K562 (cell line): ENCODE data around the gene BNIPL. TPM values are rescaled to one million over a fixed set of nuclear protein-coding genes. Genes with fewer than 3 reads are reported as not detected.

ENCODE experiments used
- BACH1 ChIP-seq: fragments of 200-800 bp; sonication (Bioruptor generic); IDR thresholded peaks from 2 replicates; pipeline ENCODE4 v1.6.1; 2016; ENCODE audit warnings: missing genetic modification characterization, missing compliant biosample characterization
- CSDE1 ChIP-seq, 2 experiments: fragments of 450-650 bp; IDR thresholded peaks; 2 replicates each; pipeline ENCODE4 v1.6.1; 2016; ENCODE audit warnings: mild to moderate bottlenecking in 1 of 2
- GATAD2B ChIP-seq: fragments of 450-650 bp; IDR thresholded peaks from 2 replicates; pipeline ENCODE4 v1.6.1; 2017; ENCODE audit warnings: mild to moderate bottlenecking, borderline replicate concordance
- KDM2B ChIP-seq: fragments of 250-450 bp; sonication (Bioruptor Pico); IDR thresholded peaks from 2 replicates; pipeline ENCODE4 v1.8.0; 2021; ENCODE audit warnings: mild to moderate bottlenecking, moderate library complexity
- MBD2 ChIP-seq: sonication (generic); IDR thresholded peaks from 2 replicates; pipeline ENCODE4 v1.6.1; 2016; ENCODE audit warnings: low read depth, borderline replicate concordance
- MED1 ChIP-seq: sonication (generic); formaldehyde crosslinking; IDR thresholded peaks from 2 replicates; pipeline ENCODE4 v1.8.1; 2023; ENCODE audit warnings: missing genetic modification reagents, borderline replicate concordance
- MNT ChIP-seq, 2 experiments: fragments of 450-650 bp; conservative IDR thresholded peaks; 2 replicates each; pipeline ENCODE4 v1.6.1; 2017; ENCODE audit warnings: mild to moderate bottlenecking in 2 of 2, moderate library complexity in 2 of 2
- MXI1 ChIP-seq: IDR thresholded peaks from 2 replicates; pipeline ENCODE4 v1.6.1; 2011; ENCODE audit warnings: low read depth, mild to moderate bottlenecking, improper control_type of control experiment, low read length
- PRMT5 ChIP-seq: sonication (generic); formaldehyde crosslinking; IDR thresholded peaks from 2 replicates; pipeline ENCODE4 v1.5.0; 2020; ENCODE audit warnings: missing genetic modification reagents
- RBFOX2 ChIP-seq: fragments of 200-400 bp; formaldehyde crosslinking; IDR thresholded peaks from 2 replicates; pipeline ENCODE4 v1.6.1; 2017; ENCODE audit warnings: low read depth, mild to moderate bottlenecking, low read length, moderate library complexity
- SPI1 ChIP-seq: IDR thresholded peaks from 2 replicates; pipeline ENCODE4 v1.6.1; 2011; ENCODE audit warnings: low read depth, low read length, control low read depth, borderline replicate concordance
- TRIM24 ChIP-seq, 2 experiments: fragments of 450-650 bp; IDR thresholded peaks; 2 replicates each; pipeline ENCODE4 v1.6.1; 2016
- ZBTB26 ChIP-seq: fragments of 450-650 bp; formaldehyde crosslinking; IDR thresholded peaks from 2 replicates; pipeline ENCODE4 v1.4.0; 2022; ENCODE audit warnings: missing genetic modification characterization
- ZBTB49 ChIP-seq: sonication (generic); formaldehyde crosslinking; IDR thresholded peaks from 2 replicates; pipeline ENCODE4 v1.8.0; 2022; ENCODE audit warnings: missing genetic modification reagents, mild to moderate bottlenecking, borderline replicate concordance
- ZNF311 ChIP-seq: fragments of 250-450 bp; sonication (Bioruptor Pico); IDR thresholded peaks from 2 replicates; pipeline ENCODE4 v1.4.0; 2020; ENCODE audit warnings: mild to moderate bottlenecking, moderate library complexity
- ZNF551 ChIP-seq: fragments of 250-450 bp; sonication (Bioruptor Pico); IDR thresholded peaks from 2 replicates; pipeline ENCODE4 v1.5.0; 2021; ENCODE audit warnings: mild to moderate bottlenecking, moderate library complexity
- polyA plus RNA-seq, 8 experiments: library from polyadenylated mRNA; depleted of rRNA in 4 of 8; stranded (reverse) in 5 of 8; unstranded in 3 of 8; fragments of >200 nt; fragmentation: Nextera tagmentation in 2 of 8; fragmentation: Illumina TruSeq in 1 of 8; extraction: Ambion mirVana in 2 of 8; extraction: Trizol in 1 of 8; gene quantifications; 2 replicates each; pipeline versions ENCODE4 v1.2.1 to v1.2.3, GENCODE V29; 2011 to 2014; ENCODE audit warnings: inconsistent platforms in 1 of 8, missing spikeins in 1 of 8
- total RNA-seq, 7 experiments: library from RNA; depleted of rRNA in 6 of 7; stranded (reverse); fragments of >200 nt in 6 of 7; fragmentation: Illumina TruSeq in 2 of 7; extraction: Trizol in 2 of 7; gene quantifications; 2 replicates each; pipeline versions ENCODE4 v1.2.1 to v1.2.3, GENCODE V29; 2011 to 2021; ENCODE audit warnings: low replicate concordance in 1 of 7
- TF ChIP-seq, protein P1 (sequence below): fragments of 450-650 bp; formaldehyde crosslinking; IDR thresholded peaks from 2 replicates; pipeline ENCODE4 v1.4.0; 2020; ENCODE audit warnings: mild to moderate bottlenecking
- TF ChIP-seq, protein P2 (sequence below): sonication (generic); formaldehyde crosslinking; IDR thresholded peaks from 2 replicates; pipeline ENCODE4 v1.8.0; 2022; ENCODE audit warnings: mild to moderate bottlenecking, missing genetic modification reagents
- TF ChIP-seq, protein P3 (sequence below): sonication (generic); formaldehyde crosslinking; IDR thresholded peaks from 2 replicates; pipeline ENCODE4 v1.8.0; 2022; ENCODE audit warnings: mild to moderate bottlenecking, missing genetic modification reagents

Gene BNIPL
- total and polyA plus RNA-seq, 9 of the 15 experiments (the other 6 are each of a cell fraction or from before 2014, with no cell fraction given), result 0.08 to 1.4 (median 0.68) TPM

- TF ChIP-seq MXI1 (no peak), BACH1 (peak; percentile 71; the same call in 1 of the 2 replicates), RBFOX2 (peak; percentile 79), ZNF551 (CRISPR knock-in tag) (no peak), KDM2B (CRISPR knock-in tag) (0 out of 2 replicates have a peak, but pooled peaks have one; percentile 32), TRIM24 (IDR thresholded peaks at IDR 0.05) (peak; percentile 66 to 78), CSDE1 (IDR thresholded peaks at IDR 0.05) (peak in 1 of 2 experiments; percentile 86; a peak in 3 of 4 replicates), ZBTB26 (CRISPR knock-in tag) (no peak), MED1 (no peak; the same call in 1 of the 2 replicates), GATAD2B (0 out of 2 replicates have a peak, but pooled peaks have one; percentile 54), PRMT5 (CRISPR knock-in tag) (no peak), MBD2 (peak; percentile 58), MNT (conservative IDR thresholded peaks at IDR 0.05) (peak; percentile 88 to 92), SPI1 (0 out of 2 replicates have a peak, but pooled peaks have one; percentile 17), ZNF311 (no peak), ZBTB49 (CRISPR knock-in tag) (no peak)
- TF ChIP-seq, protein P1, sequence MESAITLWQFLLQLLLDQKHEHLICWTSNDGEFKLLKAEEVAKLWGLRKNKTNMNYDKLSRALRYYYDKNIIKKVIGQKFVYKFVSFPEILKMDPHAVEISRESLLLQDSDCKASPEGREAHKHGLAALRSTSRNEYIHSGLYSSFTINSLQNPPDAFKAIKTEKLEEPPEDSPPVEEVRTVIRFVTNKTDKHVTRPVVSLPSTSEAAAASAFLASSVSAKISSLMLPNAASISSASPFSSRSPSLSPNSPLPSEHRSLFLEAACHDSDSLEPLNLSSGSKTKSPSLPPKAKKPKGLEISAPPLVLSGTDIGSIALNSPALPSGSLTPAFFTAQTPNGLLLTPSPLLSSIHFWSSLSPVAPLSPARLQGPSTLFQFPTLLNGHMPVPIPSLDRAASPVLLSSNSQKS (CRISPR knock-in tag), result no peak
- TF ChIP-seq, protein P2, sequence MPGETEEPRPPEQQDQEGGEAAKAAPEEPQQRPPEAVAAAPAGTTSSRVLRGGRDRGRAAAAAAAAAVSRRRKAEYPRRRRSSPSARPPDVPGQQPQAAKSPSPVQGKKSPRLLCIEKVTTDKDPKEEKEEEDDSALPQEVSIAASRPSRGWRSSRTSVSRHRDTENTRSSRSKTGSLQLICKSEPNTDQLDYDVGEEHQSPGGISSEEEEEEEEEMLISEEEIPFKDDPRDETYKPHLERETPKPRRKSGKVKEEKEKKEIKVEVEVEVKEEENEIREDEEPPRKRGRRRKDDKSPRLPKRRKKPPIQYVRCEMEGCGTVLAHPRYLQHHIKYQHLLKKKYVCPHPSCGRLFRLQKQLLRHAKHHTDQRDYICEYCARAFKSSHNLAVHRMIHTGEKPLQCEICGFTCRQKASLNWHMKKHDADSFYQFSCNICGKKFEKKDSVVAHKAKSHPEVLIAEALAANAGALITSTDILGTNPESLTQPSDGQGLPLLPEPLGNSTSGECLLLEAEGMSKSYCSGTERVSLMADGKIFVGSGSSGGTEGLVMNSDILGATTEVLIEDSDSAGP (CRISPR knock-in tag), result peak; percentile 76; the same call in 1 of the 2 replicates
- TF ChIP-seq, protein P3, sequence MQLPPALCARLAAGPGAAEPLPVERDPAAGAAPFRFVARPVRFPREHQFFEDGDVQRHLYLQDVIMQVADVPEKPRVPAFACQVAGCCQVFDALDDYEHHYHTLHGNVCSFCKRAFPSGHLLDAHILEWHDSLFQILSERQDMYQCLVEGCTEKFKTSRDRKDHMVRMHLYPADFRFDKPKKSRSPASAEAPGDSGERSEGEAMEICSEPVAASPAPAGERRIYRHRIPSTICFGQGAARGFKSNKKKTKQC (CRISPR knock-in tag), result peak; percentile 56; the same call in 1 of the 2 replicates
These were observed 34.3 kb downstream of the BNIPL start, which contains the start of gene GABPB2 (continued) for GRCh38 chr1:151070474-151071276.
